ENCODE data around the gene RNF8.
"Not testable (repeated sequence)": the region's sequence is repeated elsewhere in the genome, so short reads cannot be mapped to it uniquely, and the experiment has no call there.

DNA sequence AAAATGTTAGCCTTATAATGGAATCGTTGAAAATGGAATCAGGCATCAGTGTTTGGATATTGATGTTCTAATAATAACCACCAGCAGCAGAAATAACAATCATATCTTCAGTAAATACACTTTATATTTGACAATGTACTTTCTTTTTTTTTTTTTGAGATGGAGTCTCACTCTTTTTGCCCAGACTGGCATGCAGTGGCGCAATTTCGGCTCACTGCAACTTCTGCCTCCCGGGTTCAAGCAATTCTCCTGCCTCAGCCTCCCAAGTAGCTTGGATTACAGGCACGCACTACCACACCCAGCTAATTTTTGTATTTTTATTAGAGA, 89.4 kb downstream of the RNF8 start:
- TF ChIP-seq, protein P1, sequence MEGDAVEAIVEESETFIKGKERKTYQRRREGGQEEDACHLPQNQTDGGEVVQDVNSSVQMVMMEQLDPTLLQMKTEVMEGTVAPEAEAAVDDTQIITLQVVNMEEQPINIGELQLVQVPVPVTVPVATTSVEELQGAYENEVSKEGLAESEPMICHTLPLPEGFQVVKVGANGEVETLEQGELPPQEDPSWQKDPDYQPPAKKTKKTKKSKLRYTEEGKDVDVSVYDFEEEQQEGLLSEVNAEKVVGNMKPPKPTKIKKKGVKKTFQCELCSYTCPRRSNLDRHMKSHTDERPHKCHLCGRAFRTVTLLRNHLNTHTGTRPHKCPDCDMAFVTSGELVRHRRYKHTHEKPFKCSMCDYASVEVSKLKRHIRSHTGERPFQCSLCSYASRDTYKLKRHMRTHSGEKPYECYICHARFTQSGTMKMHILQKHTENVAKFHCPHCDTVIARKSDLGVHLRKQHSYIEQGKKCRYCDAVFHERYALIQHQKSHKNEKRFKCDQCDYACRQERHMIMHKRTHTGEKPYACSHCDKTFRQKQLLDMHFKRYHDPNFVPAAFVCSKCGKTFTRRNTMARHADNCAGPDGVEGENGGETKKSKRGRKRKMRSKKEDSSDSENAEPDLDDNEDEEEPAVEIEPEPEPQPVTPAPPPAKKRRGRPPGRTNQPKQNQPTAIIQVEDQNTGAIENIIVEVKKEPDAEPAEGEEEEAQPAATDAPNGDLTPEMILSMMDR (IDR thresholded peaks at IDR 0.05) = not testable (repeated sequence)
- not testable (repeated sequence) for TF ChIP-seq POLR2A (IDR thresholded peaks at IDR 0.05)

Data from testis (tissue), 2 donors.